Prostate gland (tissue), 2 donors: Measurements from ENCODE around the gene ZGPAT.
"Not testable (repeated sequence)": the region's sequence is repeated elsewhere in the genome, so short reads cannot be mapped to it uniquely, and the experiment has no call there.

ENCODE experiments used
- CTCF ChIP-seq, 4 experiments: fragments of 200-600 bp in 2 of 4; fragments of 450-650 bp in 2 of 4; sonication (generic) in 2 of 4; IDR thresholded peaks; 1 replicate in 3 of 4; 2 replicates in 1 of 4; pipeline ENCODE4 v1.5.1; 2016 to 2019; ENCODE audit warnings: antibody characterized with exemption in 4 of 4, mild to moderate bottlenecking in 2 of 4, moderate library complexity in 2 of 4
- POLR2AphosphoS5 ChIP-seq: sonication (generic); formaldehyde crosslinking; IDR thresholded peaks from one replicate; pipeline ENCODE4 v1.6.1; 2017; ENCODE audit warnings: antibody characterized with exemption

- TF ChIP-seq CTCF (IDR thresholded peaks at IDR 0.05); POLR2AphosphoS5: not testable (repeated sequence)
Measured at GRCh38 chr20:63776875-63777274, 69.0 kb downstream of the ZGPAT start.
